GM18907 (cell line): ENCODE measurements around the gene IL11.

Source experiments
- ATAC-seq: cut with Tn5 transposase; IDR thresholded peaks from one replicate; pipeline ENCODE4 v1.9.1; 2021; ENCODE audit warnings: mild to moderate bottlenecking, moderate library complexity; ENCODE audit not compliant: unreplicated experiment

Gene IL11

DNA sequence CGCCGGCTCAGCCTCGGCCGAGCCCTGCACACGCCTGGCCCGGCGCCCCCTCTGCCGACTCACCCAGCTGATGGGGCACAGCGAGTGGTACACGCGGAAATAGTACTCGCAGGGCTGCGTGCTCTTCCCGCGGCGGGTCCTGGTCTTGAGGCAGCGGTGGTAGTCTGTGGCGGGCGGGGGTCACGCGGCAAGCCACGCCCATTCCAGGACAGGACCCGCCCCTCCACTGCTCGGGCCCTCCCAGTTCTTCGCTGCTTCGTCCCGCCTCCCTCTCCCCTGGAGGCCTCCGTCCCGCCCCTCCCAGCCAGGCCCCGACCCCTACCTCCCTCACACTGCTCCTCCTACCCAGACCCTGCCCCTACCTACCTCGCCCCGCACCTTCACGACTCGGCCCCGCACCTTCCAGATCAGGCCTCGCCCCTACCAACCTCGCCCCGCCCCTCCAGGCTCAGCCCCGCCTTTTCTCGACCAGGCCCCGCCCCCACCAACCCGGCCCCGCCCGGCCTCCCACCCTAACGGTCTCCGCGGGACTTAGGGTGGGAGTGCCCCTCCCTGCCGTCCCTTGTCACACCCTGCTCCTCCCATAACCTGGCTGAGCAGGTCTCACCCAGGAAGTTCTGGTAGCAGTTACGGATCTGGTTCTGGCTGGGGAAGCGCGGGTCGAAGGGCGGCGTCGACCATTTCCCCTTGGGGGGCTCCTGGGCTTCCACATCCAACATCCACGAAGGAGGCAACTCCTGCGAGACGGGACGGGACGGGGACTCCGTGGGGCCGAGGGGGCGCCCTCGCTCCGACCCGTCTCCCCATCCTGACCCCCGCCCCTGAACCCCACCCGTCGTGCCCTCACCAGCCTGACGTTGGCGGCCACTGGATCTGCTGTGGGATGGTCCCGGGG is 16.2 kb downstream of the IL11 start:
- ATAC-seq = no peak

DNA sequence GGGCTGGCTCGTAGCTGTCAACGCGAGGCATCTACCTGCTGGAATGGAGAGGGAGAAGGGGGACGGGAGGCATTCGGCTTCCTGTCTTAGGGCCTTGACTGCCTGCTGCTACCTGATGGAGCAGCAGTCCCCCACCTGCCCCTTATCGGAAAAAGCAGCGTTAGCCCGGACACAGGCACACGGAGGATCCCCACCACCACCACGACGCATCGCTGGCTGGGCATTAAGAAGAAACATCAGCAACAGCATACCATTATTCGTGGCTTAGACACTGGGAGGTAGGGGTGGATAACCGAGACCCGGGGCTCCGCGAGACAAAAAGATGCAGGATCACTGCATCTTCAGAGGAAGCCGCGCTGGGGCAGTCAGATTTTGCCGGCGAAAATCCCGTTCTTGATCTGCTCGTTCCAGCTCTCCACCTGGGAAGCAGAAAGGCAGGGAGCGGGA is 16.9 kb downstream of the IL11 start:
- ATAC-seq = no peak

DNA sequence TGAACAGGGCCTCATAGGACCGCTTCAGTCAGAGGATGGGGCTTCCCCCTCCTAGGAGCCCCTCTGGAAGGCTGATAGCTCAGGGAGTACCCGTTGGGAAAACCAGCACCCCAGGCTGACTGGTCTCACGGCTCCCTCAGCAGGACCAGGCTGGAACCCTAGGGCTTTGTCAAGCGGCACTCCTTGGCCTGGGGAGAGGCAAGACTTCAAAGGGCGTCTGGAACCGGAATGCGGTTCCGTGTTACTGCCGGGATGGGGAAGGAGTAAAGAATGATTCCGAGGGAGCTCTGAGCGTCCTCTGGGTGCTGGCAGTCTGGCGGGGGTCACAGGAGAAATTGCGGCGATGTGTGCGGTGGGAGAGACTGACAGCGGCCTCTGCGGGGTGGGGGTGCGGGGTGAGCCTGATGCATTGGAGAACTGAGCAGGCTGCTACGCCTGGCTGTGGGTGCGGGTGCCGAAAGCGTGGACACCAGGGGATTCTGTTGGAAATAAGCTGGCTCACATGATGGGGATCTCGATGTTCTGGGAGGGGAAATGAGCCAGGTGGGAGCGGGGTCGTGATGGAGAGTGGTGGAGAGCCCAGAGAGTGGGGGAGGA is 17.6 kb downstream of the IL11 start:
- no peak for ATAC-seq

DNA sequence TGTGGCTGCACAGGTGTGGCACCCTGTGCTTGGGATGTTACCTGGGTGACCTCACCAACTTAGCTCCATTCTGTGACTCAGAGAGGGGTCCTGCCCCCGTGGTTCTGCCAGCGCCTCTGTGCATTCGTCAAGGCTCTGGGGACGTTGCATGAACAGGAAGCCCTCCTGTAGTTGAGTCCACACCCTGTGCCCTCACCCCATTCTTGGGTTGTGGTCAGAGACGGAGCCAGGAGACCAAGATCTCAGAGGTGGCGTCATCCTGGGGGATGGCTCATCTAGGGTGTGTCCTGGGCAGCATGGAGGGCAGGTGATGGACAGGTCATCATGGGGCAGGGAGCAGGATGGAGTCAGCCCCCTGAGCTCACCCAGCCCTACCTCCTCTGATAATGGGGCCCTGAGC is 18.2 kb downstream of the IL11 start:
- no peak for ATAC-seq

DNA sequence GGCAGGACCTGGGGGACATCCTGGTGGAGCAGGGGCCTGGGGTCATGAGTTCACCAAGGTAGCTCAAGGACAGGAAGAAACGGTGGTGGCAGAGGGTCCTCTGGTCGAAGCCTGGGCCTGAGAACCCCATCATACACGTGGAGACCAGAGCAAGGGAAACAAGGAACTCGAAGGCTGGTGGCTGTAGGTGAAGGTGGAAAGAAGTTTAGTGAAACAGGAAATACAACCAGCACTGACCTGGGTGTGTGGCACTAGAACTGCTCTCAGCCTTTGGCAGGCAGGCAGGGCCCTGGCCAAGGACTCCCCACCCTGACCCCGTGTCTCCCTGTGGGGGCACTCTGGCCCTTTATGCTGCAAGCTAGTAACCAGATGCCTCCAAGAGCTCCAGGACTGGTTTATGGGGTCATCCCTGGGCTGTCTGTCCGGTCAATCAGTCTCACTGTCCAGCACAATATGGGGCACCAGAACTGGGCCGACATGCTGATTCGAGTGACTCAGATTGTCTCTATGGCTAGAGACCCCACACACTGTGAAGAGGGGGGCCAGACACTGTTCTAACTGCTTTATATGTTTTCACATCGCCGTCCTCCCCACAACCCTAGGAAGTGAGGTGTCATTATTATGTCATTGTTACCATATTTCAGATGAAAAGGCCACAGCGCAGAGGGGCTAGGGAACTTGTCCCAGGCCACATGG is 19.5 kb downstream of the IL11 start:
- ATAC-seq = no peak

DNA sequence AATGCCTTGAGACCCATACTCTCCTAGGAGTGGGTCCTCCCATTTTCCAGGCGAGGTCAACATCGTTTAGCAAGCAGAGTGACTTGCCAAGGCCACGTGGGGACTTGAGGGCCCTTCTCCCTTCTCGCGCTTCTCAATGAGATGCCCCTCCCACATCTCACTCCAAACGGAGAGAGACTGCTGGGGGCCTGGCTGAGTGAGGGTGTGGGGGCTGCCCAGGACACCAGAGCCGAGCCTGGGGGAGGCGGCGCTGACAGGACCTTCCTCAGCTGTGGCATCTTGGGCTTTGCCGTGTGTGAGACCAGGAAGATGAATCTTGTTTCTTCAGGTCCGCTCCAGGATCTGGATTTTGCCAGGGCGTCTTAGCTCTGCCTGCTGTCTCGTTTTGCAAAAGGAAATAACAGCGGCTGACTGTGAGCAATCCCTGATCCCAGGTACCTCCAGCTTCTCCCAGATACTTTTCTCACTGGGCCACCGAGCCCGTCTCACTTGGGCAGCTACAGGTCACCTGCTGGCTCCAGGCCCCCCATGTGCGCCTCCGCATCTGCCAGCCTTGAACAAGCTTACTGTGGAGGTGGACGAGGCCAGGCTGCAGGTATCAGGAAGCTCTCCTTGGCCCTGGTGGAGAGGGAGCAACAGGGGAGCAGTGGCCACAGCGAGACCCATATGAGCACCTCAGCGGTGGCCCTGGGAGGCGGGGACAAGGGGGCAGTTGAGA is 21.8 kb downstream of the IL11 start:
- ATAC-seq = no peak

DNA sequence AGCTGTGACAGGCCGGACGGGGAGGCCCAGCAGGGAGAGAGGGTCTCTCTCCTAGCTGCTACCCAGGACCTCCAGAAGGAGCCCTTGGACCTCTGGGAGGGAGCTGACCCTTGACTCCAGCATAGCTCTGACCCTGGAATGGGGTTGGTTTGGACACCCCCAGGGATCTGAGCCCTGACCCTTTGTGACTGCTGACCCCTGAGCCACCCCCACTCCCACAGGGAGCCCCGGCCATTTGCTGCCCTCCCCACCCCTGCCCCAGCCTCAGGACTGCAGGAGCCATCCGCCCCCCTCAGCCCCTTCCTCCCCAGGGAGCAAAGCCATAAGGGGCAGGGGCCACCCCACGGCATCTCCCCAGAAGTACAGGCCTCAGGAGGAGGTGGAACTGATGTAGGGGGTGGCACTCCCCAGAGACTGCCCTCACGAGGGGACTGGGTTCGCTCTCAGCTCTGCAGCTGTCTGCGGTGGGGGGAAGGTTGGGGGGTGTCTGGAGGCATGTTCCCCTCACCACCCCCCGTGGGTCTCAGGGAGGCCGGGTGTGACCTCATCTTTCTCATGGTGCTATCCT is 22.7 kb downstream of the IL11 start:
- no peak for ATAC-seq

DNA sequence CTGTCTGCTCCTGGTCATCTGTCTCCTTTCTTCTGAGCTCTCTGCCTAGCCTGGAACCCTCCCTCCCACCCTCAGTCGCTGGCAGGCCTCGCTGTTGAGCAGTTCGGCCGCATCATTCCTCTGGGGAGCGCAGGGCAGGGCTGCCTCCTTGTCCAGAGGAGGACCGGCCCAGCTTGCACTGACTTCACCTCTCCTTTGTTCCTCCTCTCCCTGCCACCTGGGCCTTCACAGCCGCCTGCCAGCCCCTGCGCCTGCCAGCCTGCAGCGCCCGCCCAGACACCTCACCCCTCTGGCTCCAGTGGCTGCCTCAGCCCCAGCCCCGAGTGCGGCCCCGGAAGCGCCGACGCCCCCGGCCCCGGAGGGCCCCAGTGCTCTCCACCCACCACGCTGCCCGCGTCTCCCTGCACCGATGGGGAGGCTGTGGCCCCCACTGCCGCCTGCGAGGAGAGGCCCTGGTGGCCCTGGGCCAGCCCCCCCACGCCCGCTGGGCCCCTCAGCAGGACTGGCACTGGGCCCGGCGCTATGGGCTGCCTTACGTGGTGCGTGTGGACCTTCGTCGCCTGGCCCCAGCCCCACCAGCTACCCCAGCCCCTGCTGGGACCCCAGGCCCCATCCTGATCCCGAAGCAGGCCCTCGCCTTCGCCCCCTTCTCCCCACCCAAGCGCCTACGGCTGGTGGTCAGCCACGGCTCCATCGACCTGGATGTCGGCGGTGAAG is 23.4 kb downstream of the IL11 start:
- no peak for ATAC-seq

DNA sequence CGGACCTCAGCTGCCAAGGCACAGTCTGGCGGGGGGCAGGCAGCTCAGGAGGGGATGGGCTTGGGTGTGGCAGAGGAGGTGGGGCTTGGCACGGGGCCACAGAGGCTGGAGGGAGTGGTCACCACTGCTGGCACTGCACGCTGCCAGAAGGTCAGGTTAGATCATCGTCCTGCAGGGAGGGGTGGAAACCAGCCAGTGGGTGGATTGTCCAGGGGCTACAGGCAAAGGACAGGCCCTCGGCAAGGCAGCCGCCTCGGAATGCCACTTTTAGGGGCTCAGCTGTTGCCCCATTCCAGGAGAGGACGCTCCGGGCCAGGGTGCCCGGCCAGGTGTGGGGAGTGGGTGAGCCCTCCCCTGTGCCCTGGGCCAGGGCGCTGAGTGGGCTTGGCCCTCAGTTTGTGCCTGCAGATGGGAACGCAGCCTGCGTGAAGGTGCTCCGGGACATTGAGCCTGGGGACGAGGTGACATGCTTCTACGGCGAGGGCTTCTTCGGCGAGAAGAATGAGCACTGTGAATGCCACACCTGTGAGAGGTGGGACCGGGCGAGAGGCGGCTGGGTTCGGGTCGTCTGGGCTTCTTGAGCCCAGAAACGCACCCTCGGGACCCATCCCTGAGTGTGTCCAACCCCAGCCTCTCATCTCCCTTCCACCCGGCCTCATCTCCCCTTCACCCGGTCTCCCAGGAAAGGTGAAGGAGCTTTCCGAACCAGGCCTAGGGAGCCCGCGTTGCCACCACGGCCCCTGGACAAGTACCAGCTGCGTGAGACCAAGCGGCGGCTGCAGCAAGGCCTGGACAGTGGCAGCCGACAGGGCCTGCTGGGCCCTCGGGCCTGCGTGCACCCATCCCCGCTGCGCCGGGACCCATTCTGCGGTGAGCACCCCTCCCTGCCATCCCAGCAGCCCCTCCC is 24.2 kb downstream of the IL11 start:
- no peak for ATAC-seq

DNA sequence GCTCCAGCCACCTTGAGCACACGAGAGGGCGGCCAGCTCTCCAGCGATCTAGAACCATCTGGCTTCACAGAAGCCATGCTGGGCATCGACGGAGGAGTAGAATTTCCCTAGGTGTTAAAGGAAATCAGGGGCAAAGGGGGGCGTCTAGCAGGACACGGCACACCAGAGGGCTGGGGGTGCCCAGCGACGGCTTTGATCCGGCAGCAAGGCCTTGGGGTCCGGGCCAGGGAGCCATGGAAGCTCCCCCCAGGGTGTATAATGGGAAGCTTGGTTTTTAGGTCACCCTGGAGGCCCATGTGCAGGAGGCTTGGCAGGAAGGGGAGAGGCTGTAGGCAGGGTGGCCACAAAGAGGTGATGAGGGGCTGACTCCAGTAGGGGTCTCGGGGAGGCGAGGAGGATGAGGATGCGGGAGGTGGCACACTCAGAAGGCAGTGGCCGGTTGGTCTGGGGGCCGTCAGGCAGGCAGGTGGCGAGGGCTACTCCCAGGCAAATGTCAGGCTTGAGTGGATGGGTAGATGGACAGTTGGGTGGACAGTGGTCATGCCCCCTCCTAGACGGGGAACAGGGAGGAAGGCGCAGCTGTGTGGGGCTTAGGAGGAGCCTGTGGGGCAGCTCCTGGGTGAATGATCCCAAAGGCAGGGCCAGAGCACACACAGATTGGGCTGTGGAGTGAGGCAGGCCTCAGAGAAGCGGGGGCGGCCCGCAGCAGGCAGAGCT is 25.0 kb downstream of the IL11 start:
- no peak for ATAC-seq

DNA sequence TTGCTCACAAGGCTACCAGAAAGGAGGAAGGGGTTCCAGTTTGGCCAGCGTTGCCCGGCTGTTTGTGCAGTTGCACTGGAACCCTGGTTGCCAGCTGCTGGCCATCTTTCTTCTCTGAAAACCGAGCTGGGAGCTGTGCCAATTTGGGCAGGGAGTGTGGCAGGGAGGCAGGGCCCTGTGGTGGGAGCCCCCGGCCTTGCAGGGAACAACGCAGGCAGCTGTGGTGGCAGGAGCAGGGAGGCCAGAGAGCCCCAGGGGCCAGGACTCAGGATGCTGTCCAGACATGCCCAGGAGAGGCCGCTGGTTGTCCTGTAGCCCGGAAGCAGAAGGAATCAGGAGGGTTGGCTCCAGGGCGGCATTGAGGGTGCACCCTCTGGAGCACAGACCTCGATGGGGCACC is 25.8 kb downstream of the IL11 start:
- ATAC-seq = no peak

DNA sequence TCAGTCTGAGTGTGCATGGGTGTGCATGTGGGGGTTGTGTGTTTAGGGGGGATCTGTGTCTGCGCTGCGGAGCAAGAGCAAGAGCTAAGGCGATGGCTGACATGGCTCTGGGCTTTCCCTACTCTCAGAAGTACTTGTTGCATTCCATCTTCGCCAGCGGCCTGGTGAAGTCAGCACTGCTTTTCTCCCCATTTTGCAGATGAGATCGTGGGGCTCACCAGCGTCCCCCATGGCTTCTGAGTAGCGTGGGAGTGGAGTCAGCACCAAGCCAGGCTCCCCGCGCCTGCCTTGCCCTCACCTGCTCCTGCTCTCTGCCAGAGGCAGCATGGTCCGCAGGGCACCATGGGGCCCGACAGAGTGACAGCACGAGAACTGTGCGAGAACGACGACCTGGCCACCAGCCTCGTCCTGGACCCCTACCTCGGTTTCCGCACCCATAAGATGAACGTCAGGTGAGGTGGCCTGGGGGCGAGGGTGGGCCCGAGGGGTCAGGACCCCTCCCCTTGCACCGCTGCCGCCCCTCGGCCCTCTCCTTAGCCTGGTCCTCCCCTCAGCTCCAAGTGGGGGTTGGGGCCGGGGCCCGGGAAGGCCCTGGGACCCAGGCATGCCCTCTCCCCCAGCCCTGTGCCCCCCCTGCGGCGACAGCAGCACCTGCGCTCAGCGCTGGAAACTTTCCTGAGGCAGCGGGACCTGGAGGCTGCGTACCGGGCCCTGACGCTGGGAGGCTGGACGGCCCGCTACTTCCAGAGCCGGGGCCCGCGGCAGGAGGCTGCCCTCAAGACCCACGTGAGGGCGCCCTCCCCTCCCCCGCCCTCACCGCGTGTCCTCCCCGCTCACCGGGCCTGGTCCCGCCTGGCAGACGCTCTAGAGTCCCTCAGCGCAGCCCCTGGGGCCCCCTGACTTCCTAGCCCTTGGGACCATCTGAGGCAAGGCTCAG is 28.4 kb downstream of the IL11 start:
- no peak for ATAC-seq

DNA sequence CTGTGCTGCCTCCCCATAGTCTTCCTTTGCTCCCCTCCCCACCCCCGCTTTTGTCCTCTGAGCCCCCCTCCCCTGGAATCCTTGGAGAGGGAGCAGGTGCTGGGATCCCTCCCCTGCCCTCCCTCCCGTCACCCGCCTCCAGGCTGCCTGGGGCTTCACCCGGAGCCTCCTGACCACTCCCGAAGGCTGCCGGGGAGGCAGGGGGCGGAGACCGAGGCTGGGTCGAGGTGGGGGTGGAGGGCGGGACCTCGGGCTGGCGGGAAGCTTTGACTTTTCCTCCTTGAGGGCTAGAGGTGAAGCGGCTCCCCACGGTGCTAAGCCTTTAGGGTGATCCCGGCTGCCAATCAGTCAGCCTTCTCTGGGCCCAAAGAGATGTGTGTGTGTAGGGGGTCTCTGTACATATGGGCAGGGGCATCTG is 29.1 kb downstream of the IL11 start:
- no peak for ATAC-seq

DNA sequence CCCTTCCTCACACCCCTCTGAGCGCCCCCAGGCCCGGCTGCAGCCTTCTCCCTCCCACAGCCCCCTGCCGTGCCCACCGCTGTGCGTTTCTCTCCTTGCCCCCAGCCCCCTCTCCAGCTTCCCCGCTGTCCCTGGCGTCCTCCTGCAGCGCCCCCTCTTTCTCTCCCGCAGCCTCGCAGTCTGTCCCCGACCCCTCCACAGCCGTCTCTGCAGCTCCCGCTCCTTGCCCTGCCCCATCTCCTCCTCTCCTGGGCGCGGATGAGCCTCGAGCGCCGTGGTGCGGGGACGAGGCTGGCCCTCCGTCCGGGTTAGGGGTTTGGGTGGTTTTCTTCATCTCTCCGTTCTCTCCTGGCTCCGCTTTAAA is 29.5 kb downstream of the IL11 start:
- no peak for ATAC-seq

DNA sequence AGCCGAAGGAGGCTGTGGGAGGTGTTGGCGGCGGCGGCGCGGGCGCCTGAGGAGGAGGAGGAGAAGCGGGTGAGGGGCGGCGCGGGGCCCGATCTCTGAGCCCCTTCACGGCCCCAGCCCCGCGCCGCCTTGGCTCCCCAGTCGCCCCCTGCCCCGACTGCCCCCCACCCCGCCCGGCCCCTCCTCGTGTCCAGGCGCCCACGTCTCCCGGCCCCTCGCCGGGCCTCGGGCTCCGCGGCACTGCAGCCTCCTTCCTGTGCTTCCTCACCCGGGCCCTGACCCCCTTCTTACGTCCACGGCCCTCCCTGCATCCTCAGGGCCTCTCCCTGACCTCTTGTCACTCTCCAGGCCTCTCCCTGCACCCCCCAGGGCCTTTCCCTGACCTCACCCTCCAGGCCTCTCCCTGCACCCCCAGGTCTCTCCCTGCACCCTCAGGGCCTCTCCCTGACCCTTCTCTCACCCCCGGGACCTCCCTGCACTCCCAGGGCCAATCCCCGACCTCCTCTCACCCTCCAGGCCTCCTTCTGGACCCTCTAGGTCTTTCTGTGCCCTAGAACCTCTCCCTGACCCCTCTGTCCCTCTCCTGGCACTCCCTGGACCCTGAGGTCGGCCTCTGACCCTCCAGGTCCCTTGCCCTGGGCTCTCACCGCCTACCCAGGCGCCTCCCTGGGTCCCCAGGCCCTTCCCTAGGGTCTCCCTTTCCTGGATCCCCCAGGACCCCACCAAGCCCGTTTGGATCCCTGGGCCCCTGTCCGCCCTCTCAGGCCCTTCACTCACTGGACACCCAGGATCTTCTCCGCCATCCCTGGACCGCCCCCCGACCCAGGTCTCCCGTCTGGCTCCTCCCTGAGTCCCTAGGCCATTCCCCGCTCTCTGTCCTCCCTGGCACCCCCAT is 30.1 kb downstream of the IL11 start:
- no peak for ATAC-seq

DNA sequence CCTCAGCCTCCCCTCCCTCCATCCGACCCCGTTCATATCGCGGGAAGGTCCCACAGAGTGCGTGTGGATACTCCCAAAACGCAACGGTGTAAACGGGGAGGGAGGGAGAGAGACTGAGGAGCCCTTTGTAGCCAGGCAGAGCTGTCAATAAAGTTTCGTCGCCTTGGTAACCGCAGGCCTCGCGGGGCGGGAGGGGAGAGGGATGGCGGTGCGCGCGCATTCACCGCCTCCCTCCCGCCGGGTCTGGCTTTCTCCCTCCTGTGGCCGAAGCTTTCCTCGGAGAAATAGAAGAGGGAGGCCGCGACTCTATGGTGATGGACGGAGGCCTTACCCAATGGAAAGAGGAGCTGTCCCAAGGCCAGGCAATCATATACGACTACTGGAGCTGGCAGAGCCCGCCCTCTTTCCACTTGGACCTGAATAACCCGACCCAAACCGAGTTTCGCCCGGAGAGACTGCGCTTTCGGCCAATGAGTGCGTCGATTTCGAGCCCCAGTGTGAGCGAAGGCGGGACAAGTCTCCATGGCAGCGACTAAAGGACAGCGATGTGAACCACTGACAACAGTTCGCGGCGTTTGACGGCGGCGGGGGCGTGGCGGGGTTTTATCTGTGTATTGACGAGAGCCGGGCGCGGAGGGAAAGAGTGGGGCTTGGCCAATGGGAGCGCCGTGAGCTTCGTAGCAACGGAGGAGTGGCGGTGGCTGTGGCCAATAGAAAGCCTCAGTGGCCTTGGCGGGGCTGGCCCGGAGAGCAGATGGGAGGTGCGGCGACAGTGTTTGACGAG is 31.0 kb downstream of the IL11 start, which contains the start of gene KMT5C:
Gene KMT5C (plus strand): TSS at position 772 of the 784 bp plus-strand sequence. CDS start 2,061 bp downstream, outside the sequence.
- peak; percentile 87 for ATAC-seq
